CD8-positive, alpha-beta memory T cell (primary cell): Measurements from ENCODE around the gene APBA2. TPM values are rescaled to one million over a fixed set of nuclear protein-coding genes. Genes with fewer than 3 reads are reported as not detected.

Source experiments
- CTCF ChIA-PET: fragments of 350-600 bp; sonication (Branson Sonifier 250); formaldehyde crosslinking; loops from one replicate; lab custom pipeline; 2021; ENCODE audit warnings: antibody characterized with exemption; lab: Charles Lee
- POLR2A ChIA-PET: fragments of 350-600 bp; sonication (Branson Sonifier 250); formaldehyde crosslinking; loops from one replicate; lab custom pipeline; 2021; ENCODE audit warnings: antibody characterized with exemption; lab: Charles Lee
- DNase-seq, 5 donors: peaks; one replicate each; pipeline versions ENCODE4 v3.0.0 to v3.0.0-alpha.2; 2020 to 2022; ENCODE audit warnings: mixed read lengths in 1 of 5
- H3K27ac ChIP-seq: one replicate; pipeline ENCODE4 v1.7.0; 2013; ENCODE audit warnings: low read depth, mild to moderate bottlenecking, low read length, moderate library complexity
- H3K27me3 ChIP-seq: 2 replicates; pipeline ENCODE4 v1.7.0; 2013; ENCODE audit warnings: low read length, mild to moderate bottlenecking; ENCODE audit not compliant: insufficient read depth, poor library complexity, severe bottlenecking
- H3K36me3 ChIP-seq: 2 replicates; pipeline ENCODE4 v1.7.0; 2013; ENCODE audit warnings: mild to moderate bottlenecking, low read length, moderate library complexity; ENCODE audit not compliant: insufficient read depth
- H3K4me1 ChIP-seq: 2 replicates; pipeline ENCODE4 v1.7.0; 2013; ENCODE audit warnings: mild to moderate bottlenecking, low read length, moderate library complexity; ENCODE audit not compliant: insufficient read depth
- H3K4me3 ChIP-seq: 2 replicates; pipeline ENCODE4 v1.7.0; 2013; ENCODE audit warnings: mild to moderate bottlenecking, low read length
- H3K9me3 ChIP-seq: 2 replicates; pipeline ENCODE4 v1.7.0; 2013; ENCODE audit warnings: mild to moderate bottlenecking, low read length
- H3K27ac Mint-ChIP-seq, 8 donors: one replicate each; pipeline ENCODE4 v1.8.0; 2020 to 2021; ENCODE audit warnings: mixed read lengths in 8 of 8, mild to moderate bottlenecking in 6 of 8, inconsistent platforms in 3 of 8, moderate library complexity in 3 of 8
- H3K27me3 Mint-ChIP-seq, 2 donors: one replicate each; pipeline ENCODE4 v1.8.0; 2020 to 2021; ENCODE audit warnings: mixed read lengths in 2 of 2, mild to moderate bottlenecking in 1 of 2, moderate library complexity in 1 of 2
- H3K36me3 Mint-ChIP-seq, 3 donors: one replicate each; pipeline ENCODE4 v1.8.0; 2020 to 2021; ENCODE audit warnings: mixed read lengths in 3 of 3, inconsistent platforms in 1 of 3, mild to moderate bottlenecking in 1 of 3
- H3K4me1 Mint-ChIP-seq, 3 donors: one replicate each; pipeline ENCODE4 v1.8.0; 2020 to 2021; ENCODE audit warnings: mixed read lengths in 3 of 3, inconsistent platforms in 1 of 3, mild to moderate bottlenecking in 1 of 3
- H3K4me3 Mint-ChIP-seq, 7 donors: one replicate each; pipeline ENCODE4 v1.8.0; 2020 to 2021; ENCODE audit warnings: mixed read lengths in 7 of 7, mild to moderate bottlenecking in 6 of 7, moderate library complexity in 4 of 7, inconsistent platforms in 2 of 7
- H3K9me3 Mint-ChIP-seq, 5 donors: one replicate each; pipeline ENCODE4 v1.8.0; 2020 to 2022; ENCODE audit warnings: mixed read lengths in 5 of 5, mild to moderate bottlenecking in 3 of 5, moderate library complexity in 2 of 5, inconsistent platforms in 1 of 5
- polyA plus RNA-seq: library from polyadenylated mRNA; unstranded; fragments of 300-500 nt; fragmentation: Illumina TruSeq; gene quantifications from one replicate; pipeline ENCODE4 v1.2.3, GENCODE V29; 2021
- total RNA-seq, 2 experiments: library from RNA; stranded (reverse); gene quantifications; one replicate each; pipeline ENCODE4 v1.2.3, GENCODE V29; 2021

APBA2 gene
- total and polyA plus RNA-seq, 3 experiments from 2014 or later, result 15.7 to 38.8 (median 18.0) TPM

- Mint-ChIP-seq H3K27me3 (no peaks in the 10 kb centered on the region), H3K4me1 (peaks cover 27 to 37% (median 34%) of the 10 kb centered on the region in 3 donors), H3K9me3 (no peaks in the 10 kb centered on the region), H3K4me3 (peak overlapping the region in 1 of 7 donors; percentile 23), H3K36me3 (peaks cover 0 to 43% (median 7%) of the 10 kb centered on the region in 3 donors), H3K27ac (peak overlapping the region in 2 of 8 donors; percentile 7 to 12)
- Histone ChIP-seq H3K27ac (no peak overlapping the region), H3K9me3 (no peaks in the 10 kb centered on the region), H3K36me3 (no peaks in the 10 kb centered on the region), H3K4me1 (peaks cover 18% of the 10 kb centered on the region), H3K27me3 (no peaks in the 10 kb centered on the region), H3K4me3 (no peak overlapping the region)
- peak in 1 of 5 donors; percentile 36 for DNase-seq
- CTCF ChIA-PET, result interaction anchor here (0.8 to 3.7 kb wide), 7 partner anchors 8 to 217 kb away, joined by 3 to 22 read pairs (median 4); no protein-coding TSS in a partner anchor
- POLR2A ChIA-PET, result no interaction called here
Observed at GRCh38 chr15:29091666-29092065, 205.9 kb downstream of the APBA2 start.

- Mint-ChIP-seq H3K27ac (peak overlapping the region in 3 of 8 donors; percentile 21 to 61 (median 41)), H3K9me3 (no peaks in the 10 kb centered on the region), H3K36me3 (peaks cover 0 to 48% (median 7%) of the 10 kb centered on the region in 3 donors), H3K4me1 (peaks cover 27 to 30% (median 29%) of the 10 kb centered on the region in 3 donors), H3K27me3 (no peaks in the 10 kb centered on the region), H3K4me3 (no peak overlapping the region)
- ChIA-PET CTCF (interaction anchor here (1.5 to 3.7 kb wide), 3 partner anchors 10 to 218 kb away, joined by 4 to 22 read pairs (median 7); no protein-coding TSS in a partner anchor), POLR2A (no interaction called here)
- Histone ChIP-seq H3K27ac (no peak overlapping the region), H3K4me3 (no peak overlapping the region), H3K9me3 (no peaks in the 10 kb centered on the region), H3K27me3 (no peaks in the 10 kb centered on the region), H3K4me1 (peaks cover 18% of the 10 kb centered on the region), H3K36me3 (no peaks in the 10 kb centered on the region)
- peak in 1 of 5 donors; percentile 20 for DNase-seq
Observed at GRCh38 chr15:29092376-29093064, 206.7 kb downstream of the APBA2 start.

- Histone ChIP-seq H3K9me3 (no peaks in the 10 kb centered on the region), H3K27ac (no peak overlapping the region), H3K4me3 (no peak overlapping the region), H3K4me1 (peaks cover 18% of the 10 kb centered on the region), H3K36me3 (peaks cover 2% of the 10 kb centered on the region), H3K27me3 (no peaks in the 10 kb centered on the region)
- ChIA-PET POLR2A (no interaction called here), CTCF (interaction anchor here (1.5 to 1.9 kb wide), 2 partner anchors 9 to 158 kb away, joined by 4 to 7 read pairs; no protein-coding TSS in a partner anchor)
- peaks cover 0 to 51% (median 7%) of the 10 kb centered on the region in 3 donors for H3K36me3 Mint-ChIP-seq
- no peak overlapping the region for H3K4me3 Mint-ChIP-seq
- no peak overlapping the region for H3K27ac Mint-ChIP-seq
- no peak for DNase-seq
- no peaks in the 10 kb centered on the region for H3K27me3 Mint-ChIP-seq
- no peaks in the 10 kb centered on the region for H3K9me3 Mint-ChIP-seq
- peaks cover 21 to 24% (median 23%) of the 10 kb centered on the region in 3 donors for H3K4me1 Mint-ChIP-seq
Observed at GRCh38 chr15:29093065-29093435, 207.3 kb downstream of the APBA2 start.

- H3K4me1 Mint-ChIP-seq, result peaks cover 15 to 17% (median 16%) of the 10 kb centered on the region in 3 donors
- DNase-seq, result peak in 1 of 5 donors; percentile 33
- Histone ChIP-seq H3K9me3 (no peaks in the 10 kb centered on the region), H3K27me3 (no peaks in the 10 kb centered on the region), H3K4me3 (no peak overlapping the region), H3K27ac (no peak overlapping the region), H3K4me1 (peaks cover 15% of the 10 kb centered on the region), H3K36me3 (peaks cover 5% of the 10 kb centered on the region)
- H3K4me3 Mint-ChIP-seq, result peak overlapping the region in 2 of 7 donors; percentile 28 to 82
- H3K36me3 Mint-ChIP-seq, result peaks cover 0 to 58% (median 7%) of the 10 kb centered on the region in 3 donors
- H3K27me3 Mint-ChIP-seq, result no peaks in the 10 kb centered on the region
- H3K9me3 Mint-ChIP-seq, result no peaks in the 10 kb centered on the region
- H3K27ac Mint-ChIP-seq, result peak overlapping the region in 1 of 8 donors; percentile 47
- CTCF ChIA-PET, result interaction anchor here (1.5 to 1.9 kb wide), 2 partner anchors 8 to 159 kb away, joined by 4 to 7 read pairs; no protein-coding TSS in a partner anchor
- POLR2A ChIA-PET, result no interaction called here
Observed at GRCh38 chr15:29093696-29094343, 208.0 kb downstream of the APBA2 start.

GRCh38 chr15:29094711-29095110, 208.9 kb downstream of the APBA2 start:
- H3K4me3 Mint-ChIP-seq, result no peak overlapping the region
- Histone ChIP-seq H3K4me1 (peaks cover 7% of the 10 kb centered on the region), H3K27ac (no peak overlapping the region), H3K36me3 (peaks cover 7% of the 10 kb centered on the region), H3K4me3 (no peak overlapping the region), H3K9me3 (no peaks in the 10 kb centered on the region), H3K27me3 (no peaks in the 10 kb centered on the region)
- ChIA-PET CTCF (no interaction called here), POLR2A (no interaction called here)
- no peak overlapping the region for H3K27ac Mint-ChIP-seq
- peaks cover 0 to 66% (median 7%) of the 10 kb centered on the region in 3 donors for H3K36me3 Mint-ChIP-seq
- no peaks in the 10 kb centered on the region for H3K27me3 Mint-ChIP-seq
- no peaks in the 10 kb centered on the region for H3K9me3 Mint-ChIP-seq
- no peak for DNase-seq
- H3K4me1 Mint-ChIP-seq, result peaks cover 7 to 8% (median 8%) of the 10 kb centered on the region in 3 donors

GRCh38 chr15:29095746-29096145, 210.0 kb downstream of the APBA2 start:
- no peaks in the 10 kb centered on the region for H3K4me1 ChIP-seq
- ChIA-PET POLR2A (no interaction called here), CTCF (no interaction called here)
- no peaks in the 10 kb centered on the region for H3K27me3 ChIP-seq
- peak in 1 of 5 donors; percentile 17 for DNase-seq
- H3K4me3 ChIP-seq, result no peak overlapping the region
- Mint-ChIP-seq H3K27ac (no peak overlapping the region), H3K9me3 (no peaks in the 10 kb centered on the region), H3K4me1 (no peaks in the 10 kb centered on the region), H3K4me3 (no peak overlapping the region), H3K27me3 (no peaks in the 10 kb centered on the region), H3K36me3 (peaks cover 0 to 76% (median 7%) of the 10 kb centered on the region in 3 donors)
- H3K9me3 ChIP-seq, result no peaks in the 10 kb centered on the region
- H3K36me3 ChIP-seq, result peaks cover 7% of the 10 kb centered on the region
- H3K27ac ChIP-seq, result no peak overlapping the region

GRCh38 chr15:29097168-29097567, 211.4 kb downstream of the APBA2 start:
- Histone ChIP-seq H3K36me3 (peaks cover 7% of the 10 kb centered on the region), H3K9me3 (no peaks in the 10 kb centered on the region), H3K4me1 (no peaks in the 10 kb centered on the region), H3K27ac (no peak overlapping the region), H3K4me3 (no peak overlapping the region), H3K27me3 (no peaks in the 10 kb centered on the region)
- ChIA-PET POLR2A (no interaction called here), CTCF (no interaction called here)
- no peak overlapping the region for H3K4me3 Mint-ChIP-seq
- H3K27ac Mint-ChIP-seq, result peak overlapping the region in 1 of 8 donors; percentile 72
- H3K36me3 Mint-ChIP-seq, result peaks cover 0 to 87% (median 7%) of the 10 kb centered on the region in 3 donors
- H3K27me3 Mint-ChIP-seq, result no peaks in the 10 kb centered on the region
- H3K9me3 Mint-ChIP-seq, result no peaks in the 10 kb centered on the region
- DNase-seq, result no peak
- peaks cover 2 to 4% (median 3%) of the 10 kb centered on the region in 3 donors for H3K4me1 Mint-ChIP-seq

- Histone ChIP-seq H3K27ac (no peak overlapping the region), H3K4me3 (no peak overlapping the region), H3K36me3 (peaks cover 7% of the 10 kb centered on the region), H3K4me1 (no peaks in the 10 kb centered on the region), H3K9me3 (no peaks in the 10 kb centered on the region), H3K27me3 (no peaks in the 10 kb centered on the region)
- peaks cover 0 to 87% (median 7%) of the 10 kb centered on the region in 3 donors for H3K36me3 Mint-ChIP-seq
- peaks cover 7 to 8% (median 7%) of the 10 kb centered on the region in 3 donors for H3K4me1 Mint-ChIP-seq
- H3K27me3 Mint-ChIP-seq, result no peaks in the 10 kb centered on the region
- ChIA-PET POLR2A (no interaction called here), CTCF (no interaction called here)
- DNase-seq, result no peak
- peak overlapping the region in 1 of 8 donors; percentile 4 for H3K27ac Mint-ChIP-seq
- no peaks in the 10 kb centered on the region for H3K9me3 Mint-ChIP-seq
- H3K4me3 Mint-ChIP-seq, result no peak overlapping the region
Observed at GRCh38 chr15:29097971-29098370, 212.2 kb downstream of the APBA2 start.
